ENCODE data around the gene CEP192. TPM values are rescaled to one million over a fixed set of nuclear protein-coding genes. Genes with fewer than 3 reads are reported as not detected.

Gene CEP192
- total RNA-seq, 4 donors from 2014 or later: 16.5 to 41.2 (median 30.0) TPM

- Histone ChIP-seq H3K9me3 (peaks cover 0 to 10% (median 0%) of the 10 kb centered on the region in 4 donors), H3K27me3 (no peaks in the 10 kb centered on the region), H3K4me1 (no peaks in the 10 kb centered on the region), H3K4me3 (no peak overlapping the region), H3K36me3 (peaks cover 0 to 84% (median 0%) of the 10 kb centered on the region in 3 donors), H3K27ac (no peak overlapping the region)
- DNase-seq (ENCODE audit: low spot score in 2 of 2): no peak
- WGBS, 2 donors: 100% methylated on average over 2 of the region's 2 CpGs
- TF ChIP-seq EP300 (IDR thresholded peaks at IDR 0.05): no peak
- no peak for TF ChIP-seq POLR2A (IDR thresholded peaks at IDR 0.05)
- TF ChIP-seq CTCF (IDR thresholded peaks at IDR 0.05): no peak
Measured at GRCh38 chr18:13025233-13025632, 34.1 kb downstream of the CEP192 start.

GRCh38 chr18:13026583-13027270, 35.6 kb downstream of the CEP192 start:
- TF ChIP-seq EP300 (IDR thresholded peaks at IDR 0.05) (no peak), CTCF (IDR thresholded peaks at IDR 0.05) (no peak), POLR2A (IDR thresholded peaks at IDR 0.05) (no peak)
- WGBS, 2 donors: 56 to 57% methylated on average over 3 of the region's 3 CpGs
- Histone ChIP-seq H3K4me1 (no peaks in the 10 kb centered on the region), H3K27ac (peak overlapping the region in 1 of 4 donors; percentile 15), H3K4me3 (no peak overlapping the region), H3K36me3 (peaks cover 0 to 84% (median 0%) of the 10 kb centered on the region in 3 donors), H3K9me3 (peaks cover 0 to 10% (median 0%) of the 10 kb centered on the region in 4 donors), H3K27me3 (no peaks in the 10 kb centered on the region)
- no peak for DNase-seq (ENCODE audit: low spot score in 2 of 2)

- Histone ChIP-seq H3K4me3 (no peak overlapping the region), H3K36me3 (peaks cover 0 to 78% (median 0%) of the 10 kb centered on the region in 3 donors), H3K27ac (no peak overlapping the region), H3K4me1 (no peaks in the 10 kb centered on the region), H3K9me3 (no peaks in the 10 kb centered on the region), H3K27me3 (no peaks in the 10 kb centered on the region)
- no peak for DNase-seq (ENCODE audit: low spot score in 2 of 2)
- 93 to 98% methylated on average over 2 of the region's 2 CpGs for WGBS, 2 donors
- TF ChIP-seq CTCF (IDR thresholded peaks at IDR 0.05) (no peak), POLR2A (IDR thresholded peaks at IDR 0.05) (no peak), EP300 (IDR thresholded peaks at IDR 0.05) (no peak)
Measured at GRCh38 chr18:13028869-13029268, 37.7 kb downstream of the CEP192 start.

GRCh38 chr18:13032173-13032572, 41.0 kb downstream of the CEP192 start:
- Histone ChIP-seq H3K27ac (no peak overlapping the region), H3K36me3 (peaks cover 0 to 76% (median 0%) of the 10 kb centered on the region in 3 donors), H3K4me1 (no peaks in the 10 kb centered on the region), H3K4me3 (no peak overlapping the region), H3K9me3 (no peaks in the 10 kb centered on the region), H3K27me3 (no peaks in the 10 kb centered on the region)
- DNase-seq (ENCODE audit: low spot score in 2 of 2): no peak
- no peak for TF ChIP-seq EP300 (IDR thresholded peaks at IDR 0.05)
- WGBS, 2 donors: 94 to 95% methylated on average over 5 of the region's 5 CpGs

GRCh38 chr18:13035249-13035914, 44.2 kb downstream of the CEP192 start:
- no peak for TF ChIP-seq EP300 (IDR thresholded peaks at IDR 0.05)
- TF ChIP-seq POLR2A (IDR thresholded peaks at IDR 0.05): no peak
- TF ChIP-seq CTCF (IDR thresholded peaks at IDR 0.05): no peak
- no peaks in the 10 kb centered on the region for H3K9me3 ChIP-seq
- DNase-seq (ENCODE audit: low spot score in 2 of 2): no peak
- peaks cover 0 to 49% (median 0%) of the 10 kb centered on the region in 3 donors for H3K36me3 ChIP-seq
- no peaks in the 10 kb centered on the region for H3K27me3 ChIP-seq
- no peak overlapping the region for H3K27ac ChIP-seq
- no peak overlapping the region for H3K4me3 ChIP-seq
- H3K4me1 ChIP-seq: no peaks in the 10 kb centered on the region
- WGBS, 2 donors: 91 to 92% methylated on average over 7 of the region's 7 CpGs

Data from tibial nerve (tissue), 4 donors.